GM12875 (cell line): ENCODE measurements around the gene WNT2.

Source experiments
- H3K4me3 ChIP-seq: one replicate; pipeline ENCODE4 v1.5.1; 2011; ENCODE audit warnings: low read depth, low read length, control low read depth
- CTCF ChIP-seq: IDR thresholded peaks from 2 replicates; pipeline ENCODE4 v1.5.1; 2011; ENCODE audit warnings: low read depth, mild to moderate bottlenecking, control low read depth, inconsistent platforms, low read length, moderate library complexity, borderline replicate concordance; ENCODE audit not compliant: insufficient read depth

WNT2 gene

GRCh38 chr7:117237646-117238045 lies 85.2 kb downstream of the WNT2 start:
- TF ChIP-seq CTCF: no peak
- H3K4me3 ChIP-seq: no peak overlapping the region

GRCh38 chr7:117231047-117231359 lies 91.9 kb downstream of the WNT2 start:
- H3K4me3 ChIP-seq: no peak overlapping the region

GRCh38 chr7:117230276-117231046 lies 92.4 kb downstream of the WNT2 start:
- H3K4me3 ChIP-seq: no peak overlapping the region
- no peak for TF ChIP-seq CTCF

More at GRCh38 chr7:117231047-117231359, 91.9 kb downstream of the WNT2 start:
- no peak for TF ChIP-seq CTCF

- no peak overlapping the region for H3K4me3 ChIP-seq
- TF ChIP-seq CTCF: no peak
These were observed 93.5 kb downstream of the WNT2 start for GRCh38 chr7:117229350-117229749.

- no peak for TF ChIP-seq CTCF
- H3K4me3 ChIP-seq: no peak overlapping the region
These were observed 95.8 kb downstream of the WNT2 start for GRCh38 chr7:117227091-117227490.

GRCh38 chr7:117225536-117225935 lies 97.3 kb downstream of the WNT2 start:
- H3K4me3 ChIP-seq: no peak overlapping the region
- TF ChIP-seq CTCF: no peak
